ENCODE data around the gene PPP4R2. TPM values are rescaled to one million over a fixed set of nuclear protein-coding genes. Genes with fewer than 3 reads are reported as not detected.

The PPP4R2 gene
- total RNA-seq, 4 donors from 2014 or later, result 72.9 to 134 (median 80.6) TPM

DNA sequence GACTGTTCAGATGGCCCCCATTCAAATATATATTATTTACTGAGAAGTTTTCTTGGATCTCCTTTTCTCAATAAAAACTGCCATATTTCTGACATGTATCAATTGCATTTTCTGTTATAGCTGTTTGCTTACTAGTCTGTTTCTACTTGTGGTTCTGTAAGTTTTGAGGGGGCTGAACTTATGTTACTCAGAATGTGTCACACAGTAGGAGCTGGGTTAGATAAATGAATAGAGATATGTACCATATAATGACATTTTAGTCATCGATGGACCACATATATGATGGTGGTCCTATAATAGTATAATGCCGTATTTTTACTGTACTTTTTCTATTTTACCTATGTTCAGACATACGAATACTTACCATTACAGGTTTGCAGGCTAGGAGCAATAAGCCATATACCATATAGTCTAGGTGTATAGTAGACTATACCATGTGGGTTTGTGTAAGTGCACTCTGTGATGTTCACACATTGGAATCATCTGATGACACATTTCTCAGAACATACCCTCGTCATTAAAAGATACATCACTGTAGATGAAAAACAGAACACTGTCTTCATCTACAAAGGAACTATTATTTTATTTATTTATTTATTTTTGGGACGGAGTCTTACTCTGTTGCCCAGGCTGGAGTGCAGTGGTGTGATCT is 22.3 kb downstream of the PPP4R2 start:
- WGBS, 2 donors, result 70 to 75% methylated on average over 5 of the region's 5 CpGs
- Histone ChIP-seq H3K27ac (peak overlapping the region in 1 of 4 donors; percentile 42), H3K27me3 (no peaks in the 10 kb centered on the region), H3K36me3 (peaks cover 0 to 10% (median 0%) of the 10 kb centered on the region in 3 donors), H3K4me1 (peaks cover 0 to 75% (median 13%) of the 10 kb centered on the region in 4 donors), H3K4me3 (no peak overlapping the region), H3K9me3 (no peaks in the 10 kb centered on the region)
- no peak for DNase-seq (ENCODE audit: low spot score in 2 of 2)
- no peak for TF ChIP-seq EP300 (IDR thresholded peaks at IDR 0.05)
- no peak for TF ChIP-seq CTCF (IDR thresholded peaks at IDR 0.05)
- no peak for TF ChIP-seq POLR2A (IDR thresholded peaks at IDR 0.05)

DNA sequence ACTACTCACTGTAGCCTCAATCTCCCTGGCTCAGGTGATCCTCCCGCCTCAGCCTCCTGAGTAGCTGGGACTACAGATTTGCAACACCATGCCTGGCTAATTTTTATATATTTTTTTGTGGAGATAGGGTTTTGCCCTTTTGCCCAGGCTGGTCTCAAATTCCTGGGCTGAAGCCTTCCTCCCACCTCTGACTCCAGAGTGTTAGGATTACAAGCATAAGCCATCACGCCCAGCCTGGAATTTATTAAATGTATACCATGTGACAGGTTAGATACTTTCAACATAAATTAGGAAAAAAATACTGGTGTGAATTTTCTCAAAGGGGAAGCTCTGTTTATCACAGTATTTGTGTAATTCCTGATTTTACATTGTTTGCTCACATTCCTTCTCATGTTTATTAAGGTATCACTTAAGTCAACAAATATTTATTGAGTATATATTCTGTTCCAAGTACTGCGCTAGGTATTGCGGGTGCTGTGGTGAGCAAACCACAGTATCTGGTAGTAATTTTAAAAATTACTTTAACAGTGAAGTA is 24.8 kb downstream of the PPP4R2 start:
- H3K4me1 ChIP-seq, result peaks cover 0 to 89% (median 28%) of the 10 kb centered on the region in 4 donors
- no peak for DNase-seq (ENCODE audit: low spot score in 2 of 2)
- no peak overlapping the region for H3K4me3 ChIP-seq
- WGBS, 2 donors, result 61 to 80% methylated on average over 4 of the region's 4 CpGs
- H3K9me3 ChIP-seq, result no peaks in the 10 kb centered on the region
- H3K36me3 ChIP-seq, result no peaks in the 10 kb centered on the region
- no peak overlapping the region for H3K27ac ChIP-seq
- TF ChIP-seq POLR2A (IDR thresholded peaks at IDR 0.05) (no peak), CTCF (IDR thresholded peaks at IDR 0.05) (no peak), EP300 (IDR thresholded peaks at IDR 0.05) (no peak)
- H3K27me3 ChIP-seq, result no peaks in the 10 kb centered on the region

DNA sequence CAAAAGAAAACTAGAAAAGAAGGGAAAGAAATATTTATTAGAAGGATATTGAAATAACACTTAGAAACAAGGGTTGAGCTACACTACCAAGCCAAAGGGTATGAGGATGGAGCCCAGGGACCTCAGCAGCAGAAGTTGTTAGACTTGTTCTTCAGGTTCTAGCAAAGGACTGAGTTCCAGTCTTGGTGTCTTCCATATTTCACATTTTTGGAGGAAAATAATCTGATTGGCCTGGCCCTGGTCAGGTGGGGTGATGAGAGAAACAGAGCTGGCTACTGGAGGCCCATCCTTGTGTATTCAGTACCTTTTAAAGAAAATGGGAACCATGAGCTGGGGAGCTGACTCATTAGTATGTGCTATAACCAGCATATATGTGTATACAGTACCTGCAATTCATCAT is 28.2 kb downstream of the PPP4R2 start:
- TF ChIP-seq EP300 (IDR thresholded peaks at IDR 0.05) (no peak), POLR2A (IDR thresholded peaks at IDR 0.05) (no peak), CTCF (IDR thresholded peaks at IDR 0.05) (no peak)
- no peak overlapping the region for H3K4me3 ChIP-seq
- DNase-seq (ENCODE audit: low spot score in 2 of 2), result no peak
- H3K27me3 ChIP-seq, result no peaks in the 10 kb centered on the region
- H3K36me3 ChIP-seq, result no peaks in the 10 kb centered on the region
- no peaks in the 10 kb centered on the region for H3K9me3 ChIP-seq
- peak overlapping the region in 3 of 4 donors; percentile 36 to 81 (median 78) for H3K27ac ChIP-seq
- peaks cover 0 to 87% (median 33%) of the 10 kb centered on the region in 4 donors for H3K4me1 ChIP-seq

GRCh38 chr3:73026111-73026759 is 29.6 kb downstream of the PPP4R2 start:
- Histone ChIP-seq H3K4me3 (no peak overlapping the region), H3K36me3 (no peaks in the 10 kb centered on the region), H3K9me3 (no peaks in the 10 kb centered on the region), H3K27me3 (no peaks in the 10 kb centered on the region), H3K27ac (peak overlapping the region; percentile 37 to 81 (median 64)), H3K4me1 (peaks cover 0 to 83% (median 34%) of the 10 kb centered on the region in 4 donors)
- 46 to 61% methylated on average over 6 of the region's 6 CpGs for WGBS, 2 donors
- TF ChIP-seq CTCF (IDR thresholded peaks at IDR 0.05) (no peak), EP300 (IDR thresholded peaks at IDR 0.05) (peak; percentile 35 to 73)
- no peak for DNase-seq (ENCODE audit: low spot score in 2 of 2)

DNA sequence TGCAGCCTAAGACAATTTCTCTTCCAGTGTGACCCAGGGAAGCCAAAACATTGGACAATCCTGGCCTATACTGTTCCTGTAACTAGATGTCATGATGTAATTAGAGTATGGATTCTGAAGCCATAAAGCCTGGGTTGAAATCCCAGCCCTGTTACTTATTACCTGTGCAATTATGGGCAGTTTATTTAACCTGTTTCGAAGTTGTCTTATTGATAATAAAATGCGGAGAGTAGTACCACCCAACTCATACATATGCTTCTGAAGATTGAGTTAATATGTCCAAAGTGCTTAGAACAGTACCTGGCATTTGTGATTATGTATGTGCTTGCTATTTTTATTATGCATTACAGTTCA is 30.1 kb downstream of the PPP4R2 start:
- no peak for DNase-seq (ENCODE audit: low spot score in 2 of 2)
- 52 to 100% methylated on average over 2 of the region's 2 CpGs for WGBS, 2 donors
- Histone ChIP-seq H3K4me1 (peaks cover 0 to 83% (median 31%) of the 10 kb centered on the region in 4 donors), H3K4me3 (no peak overlapping the region), H3K9me3 (no peaks in the 10 kb centered on the region), H3K27ac (peak overlapping the region; percentile 37 to 81 (median 64)), H3K27me3 (no peaks in the 10 kb centered on the region), H3K36me3 (no peaks in the 10 kb centered on the region)
- TF ChIP-seq POLR2A (IDR thresholded peaks at IDR 0.05) (no peak), CTCF (IDR thresholded peaks at IDR 0.05) (no peak), EP300 (IDR thresholded peaks at IDR 0.05) (no peak)

All from tibial nerve (tissue), 4 donors.